Neutrophil (primary cell): Measurements from ENCODE around the gene TMEM108.
A peak's percentile ranks its signal among the peaks of the same experiment; 100 is the strongest.

Experiments
- H3K27ac ChIP-seq: fragments of 200-600 bp; sonication (generic); 2 replicates; pipeline ENCODE4 v1.5.1; 2016; ENCODE audit warnings: mild to moderate bottlenecking, moderate library complexity
- H3K27me3 ChIP-seq: fragments of 200-600 bp; sonication (generic); 2 replicates; pipeline ENCODE4 v1.6.0; 2016; ENCODE audit warnings: mild to moderate bottlenecking
- H3K36me3 ChIP-seq: fragments of 200-600 bp; sonication (generic); 2 replicates; pipeline ENCODE4 v1.5.1; 2017
- H3K4me1 ChIP-seq, 2 experiments: fragments of 200-600 bp in 1 of 2; sonication (generic) in 1 of 2; 1 replicate in 1 of 2; 2 replicates in 1 of 2; pipeline versions ENCODE4 v1.5.1 to v1.6.1; 2013 to 2016; ENCODE audit warnings: low read depth in 1 of 2, low read length in 1 of 2, mild to moderate bottlenecking in 1 of 2, moderate library complexity in 1 of 2; ENCODE audit not compliant: control insufficient read depth in 1 of 2, insufficient read depth in 1 of 2
- H3K4me3 ChIP-seq, 2 experiments: fragments of 200-600 bp in 1 of 2; sonication (generic) in 1 of 2; 1 replicate in 1 of 2; 2 replicates in 1 of 2; pipeline ENCODE4 v1.5.1; 2013 to 2016; ENCODE audit warnings: low read depth in 1 of 2, low read length in 1 of 2, mild to moderate bottlenecking in 1 of 2, moderate library complexity in 1 of 2
- H3K9me3 ChIP-seq: fragments of 200-600 bp; sonication (generic); 2 replicates; pipeline ENCODE4 v1.5.1; 2016
- CTCF ChIP-seq: fragments of 200-600 bp; sonication (generic); IDR thresholded peaks from 2 replicates; pipeline ENCODE4 v1.5.1; 2016; ENCODE audit warnings: antibody characterized with exemption

Gene TMEM108

GRCh38 chr3:133413161-133414020 is 375.2 kb downstream of the TMEM108 start:
- no peaks in the 10 kb centered on the region for H3K36me3 ChIP-seq
- no peaks in the 10 kb centered on the region for H3K4me1 ChIP-seq
- no peak for TF ChIP-seq CTCF
- H3K27ac ChIP-seq: peak overlapping the region; percentile 17
- H3K27me3 ChIP-seq: peaks cover 42% of the 10 kb centered on the region
- no peaks in the 10 kb centered on the region for H3K9me3 ChIP-seq
- no peak overlapping the region for H3K4me3 ChIP-seq

DNA sequence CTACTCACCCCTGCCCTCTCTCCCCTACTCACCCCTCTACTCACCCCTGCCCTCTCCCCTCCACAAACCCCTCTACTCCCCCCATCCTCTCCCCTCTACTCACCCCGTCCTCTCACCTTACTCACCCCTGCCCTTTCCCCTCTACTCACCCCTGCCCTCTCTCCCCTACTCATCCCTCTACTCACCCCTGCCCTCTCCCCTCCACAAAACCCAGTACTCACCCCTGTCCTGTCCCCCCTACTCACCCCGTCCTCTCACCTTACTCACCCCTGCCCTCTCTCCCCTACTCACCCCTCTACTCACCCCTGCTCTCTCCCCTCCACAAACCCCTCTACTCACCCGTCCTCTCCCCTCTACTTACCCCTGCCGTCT is 375.8 kb downstream of the TMEM108 start:
- H3K36me3 ChIP-seq: no peaks in the 10 kb centered on the region
- TF ChIP-seq CTCF: no peak
- peaks cover 37% of the 10 kb centered on the region for H3K27me3 ChIP-seq
- H3K9me3 ChIP-seq: no peaks in the 10 kb centered on the region
- no peak overlapping the region for H3K27ac ChIP-seq
- no peaks in the 10 kb centered on the region for H3K4me1 ChIP-seq
- no peak overlapping the region for H3K4me3 ChIP-seq

- Histone ChIP-seq H3K27ac (no peak overlapping the region), H3K27me3 (peaks cover 11% of the 10 kb centered on the region), H3K36me3 (no peaks in the 10 kb centered on the region), H3K4me3 (no peak overlapping the region), H3K4me1 (peaks cover 0 to 2% of the 10 kb centered on the region in 2 experiments), H3K9me3 (no peaks in the 10 kb centered on the region)
- TF ChIP-seq CTCF: no peak
Measured at GRCh38 chr3:133418361-133418760, 380.2 kb downstream of the TMEM108 start.

DNA sequence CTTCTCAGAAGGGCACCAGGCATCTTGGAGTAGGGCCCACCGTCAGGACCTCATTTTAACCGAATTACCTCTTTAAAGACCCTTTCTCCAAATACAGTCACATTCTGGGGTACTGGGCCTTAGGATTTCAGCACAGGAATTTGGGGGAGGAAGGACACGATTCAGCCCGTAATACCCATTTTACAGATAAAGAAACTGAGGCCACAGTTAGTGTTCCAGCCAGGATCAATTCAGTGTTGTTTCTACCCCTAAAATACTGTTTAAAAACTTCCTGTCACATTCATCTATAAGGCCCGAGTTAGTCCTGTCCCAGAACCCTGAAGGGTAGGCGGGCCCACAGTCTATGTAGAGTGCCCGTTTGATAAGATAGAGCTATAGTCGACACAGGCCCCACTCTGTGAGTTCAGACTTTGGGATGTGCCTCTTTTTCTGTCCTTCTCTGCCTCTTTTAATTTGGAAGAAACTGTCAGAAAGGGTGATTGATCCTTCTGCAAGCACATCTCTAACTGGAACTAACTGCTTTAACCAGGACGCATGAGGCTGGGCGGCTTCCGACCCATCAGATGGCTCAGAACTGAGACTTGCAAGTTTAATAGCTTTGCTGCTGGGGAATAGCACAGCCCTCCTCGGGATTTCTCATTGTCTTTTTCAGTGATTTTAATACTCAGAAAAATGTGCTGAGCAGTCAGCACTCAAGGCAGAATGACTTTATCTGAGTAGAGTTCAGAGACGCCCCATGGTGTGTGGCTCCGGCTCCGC is 381.1 kb downstream of the TMEM108 start:
- no peak overlapping the region for H3K4me3 ChIP-seq
- no peaks in the 10 kb centered on the region for H3K9me3 ChIP-seq
- no peak overlapping the region for H3K27ac ChIP-seq
- TF ChIP-seq CTCF: no peak
- peaks cover 8% of the 10 kb centered on the region for H3K27me3 ChIP-seq
- H3K4me1 ChIP-seq: peaks cover 0 to 7% of the 10 kb centered on the region in 2 experiments
- H3K36me3 ChIP-seq: no peaks in the 10 kb centered on the region

DNA sequence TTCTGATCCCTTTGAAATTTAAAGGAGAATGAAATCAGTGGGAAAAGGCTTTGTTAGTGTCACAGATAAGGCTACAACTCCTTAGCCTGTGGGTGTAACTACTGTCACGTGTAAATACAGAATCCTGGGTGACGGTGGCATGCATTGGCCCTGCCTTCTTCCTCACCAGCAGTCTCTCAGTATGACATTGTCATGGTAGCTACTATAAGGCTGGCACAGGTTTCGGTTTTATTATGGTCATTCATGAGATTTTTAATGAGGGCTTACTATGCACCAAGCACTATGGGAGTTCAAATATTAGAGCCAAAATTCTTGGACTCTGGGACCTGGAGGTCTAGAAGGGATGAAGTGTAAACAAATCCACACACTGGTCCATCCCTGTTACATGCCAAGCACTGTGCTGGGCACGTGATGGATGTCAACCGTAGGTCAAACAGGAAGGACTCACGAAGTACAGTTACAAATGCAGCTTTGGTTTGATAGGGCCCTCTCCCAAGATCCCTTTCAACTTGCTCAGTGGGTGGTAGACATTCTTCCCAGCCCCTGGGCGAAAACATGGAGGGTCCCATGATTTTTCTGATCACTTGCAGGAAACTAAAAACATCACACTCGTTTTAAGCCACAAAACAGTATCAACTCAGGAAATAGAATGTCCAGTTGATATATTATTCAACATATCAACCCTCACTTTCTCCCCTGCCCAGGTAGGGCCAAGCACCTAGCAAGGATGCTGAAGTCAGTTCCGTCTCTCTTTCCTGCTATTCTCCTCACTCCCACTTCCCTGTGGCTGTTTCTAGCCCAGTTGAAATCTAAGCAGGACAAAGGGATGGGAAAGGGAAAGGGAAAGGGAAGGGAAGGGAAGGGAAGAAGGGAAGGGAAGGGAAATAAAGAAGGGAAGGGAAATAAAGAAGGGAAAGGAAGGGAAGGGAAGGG is 387.0 kb downstream of the TMEM108 start:
- no peaks in the 10 kb centered on the region for H3K36me3 ChIP-seq
- no peaks in the 10 kb centered on the region for H3K9me3 ChIP-seq
- H3K4me1 ChIP-seq: peaks cover 0 to 7% of the 10 kb centered on the region in 2 experiments
- no peak overlapping the region for H3K4me3 ChIP-seq
- no peak overlapping the region for H3K27ac ChIP-seq
- TF ChIP-seq CTCF: no peak
- peaks cover 34% of the 10 kb centered on the region for H3K27me3 ChIP-seq
